Measurements from ENCODE around the gene INSRR. TPM values are rescaled to one million over a fixed set of nuclear protein-coding genes. Genes with fewer than 3 reads are reported as not detected.

The INSRR gene
- total RNA-seq, 1 experiment from 2014 or later: not detected

GRCh38 chr1:156901966-156902915, 43.3 kb upstream of the INSRR start:
- no peak overlapping the region for H3K4me3 ChIP-seq (ENCODE audit: low read depth in 2 of 2, low read length in 2 of 2)
- H3K36me3 ChIP-seq (ENCODE audit: control insufficient read depth, insufficient read depth, low read length): no peaks in the 10 kb centered on the region
- no peak overlapping the region for H3K27ac ChIP-seq (ENCODE audit: low read length)
- H3K27me3 ChIP-seq (ENCODE audit: control insufficient read depth, insufficient read depth, low read length): no peaks in the 10 kb centered on the region
- TF ChIP-seq REST (IDR thresholded peaks at IDR 0.05; ENCODE audit: insufficient read depth in 1 of 2, low read depth in 2 of 2, low read length in 1 of 2): no peak
- TF ChIP-seq SIN3A (IDR thresholded peaks at IDR 0.05; ENCODE audit: borderline replicate concordance, insufficient read depth, low read depth, low read length): no peak
- no peak for TF ChIP-seq CTCF (IDR thresholded peaks at IDR 0.05)
- TF ChIP-seq POLR2AphosphoS5 (IDR thresholded peaks at IDR 0.05; ENCODE audit: low read depth, low read length): no peak
- TF ChIP-seq TCF7L2 (IDR thresholded peaks at IDR 0.05; ENCODE audit: low read depth, low read length): no peak
- no peaks in the 10 kb centered on the region for H3K9me3 ChIP-seq (ENCODE audit: control insufficient read depth, insufficient read depth, low read depth, low read length)
- POLR2A ChIA-PET: no interaction called here
- ATAC-seq (no peak), DNase-seq (ENCODE audit: low read depth, low spot score) (no peak)
- BruUV-seq (replicated peaks): no TSS peak
- CTCF ChIA-PET: no interaction called here
- in situ Hi-C loops (cut with HindIII; ENCODE audit: low pct_unique_long_range_greater_than_20kb, low sequenced_read_pairs): no loop called here
- intact Hi-C loops (cut with micrococcal nuclease; ENCODE audit: unreplicated experiment): no loop called here
- peaks cover 27% of the 10 kb centered on the region for H3K4me1 ChIP-seq (ENCODE audit: control insufficient read depth, insufficient read depth, low read length)

GRCh38 chr1:156901590-156901900, 42.6 kb upstream of the INSRR start:
- Histone ChIP-seq H3K9me3 (ENCODE audit: control insufficient read depth, insufficient read depth, low read depth, low read length) (no peaks in the 10 kb centered on the region), H3K27ac (ENCODE audit: low read length) (no peak overlapping the region), H3K4me3 (ENCODE audit: low read depth in 2 of 2, low read length in 2 of 2) (no peak overlapping the region), H3K27me3 (ENCODE audit: control insufficient read depth, insufficient read depth, low read length) (no peaks in the 10 kb centered on the region), H3K4me1 (ENCODE audit: control insufficient read depth, insufficient read depth, low read length) (peaks cover 34% of the 10 kb centered on the region), H3K36me3 (ENCODE audit: control insufficient read depth, insufficient read depth, low read length) (no peaks in the 10 kb centered on the region)
- ATAC-seq (no peak), DNase-seq (ENCODE audit: low read depth, low spot score) (no peak)
- no TSS peak for BruUV-seq (replicated peaks)
- intact Hi-C loops (cut with micrococcal nuclease; ENCODE audit: unreplicated experiment) (no loop called here), in situ Hi-C loops (cut with HindIII; ENCODE audit: low pct_unique_long_range_greater_than_20kb, low sequenced_read_pairs) (no loop called here)
- POLR2A ChIA-PET: no interaction called here
- no peak for TF ChIP-seq POLR2AphosphoS5 (IDR thresholded peaks at IDR 0.05; ENCODE audit: low read depth, low read length)
- no peak for TF ChIP-seq SIN3A (IDR thresholded peaks at IDR 0.05; ENCODE audit: borderline replicate concordance, insufficient read depth, low read depth, low read length)
- no peak for TF ChIP-seq CTCF (IDR thresholded peaks at IDR 0.05)
- no peak for TF ChIP-seq REST (IDR thresholded peaks at IDR 0.05; ENCODE audit: insufficient read depth in 1 of 2, low read depth in 2 of 2, low read length in 1 of 2)
- TF ChIP-seq TCF7L2 (IDR thresholded peaks at IDR 0.05; ENCODE audit: low read depth, low read length): no peak
- CTCF ChIA-PET: no interaction called here
